ENCODE measurements around the gene DCDC2C.

- TF ChIP-seq CTCF (IDR thresholded peaks at IDR 0.05): no peak
- TF ChIP-seq EP300 (IDR thresholded peaks at IDR 0.05; ENCODE audit: borderline replicate concordance in 1 of 2, low read depth in 1 of 2, low read length in 1 of 2): no peak
- TF ChIP-seq TAF1 (IDR thresholded peaks at IDR 0.05; ENCODE audit: borderline replicate concordance, low read depth, low read length): no peak
- TF ChIP-seq JUND (IDR thresholded peaks at IDR 0.05): no peak
These were observed 182.6 kb downstream of the DCDC2C start for GRCh38 chr2:3885629-3886628.
